Mesenchymal stem cell (in vitro differentiated cells and primary cell): Measurements from ENCODE around the gene TMOD2.

ENCODE experiments used
- DNase-seq: peaks from one replicate; pipeline ENCODE4 v3.0.0-alpha.2; 2013
- H2AFZ ChIP-seq: one replicate; pipeline ENCODE4 v1.6.1; 2013; ENCODE audit warnings: low read depth, mild to moderate bottlenecking, control low read depth, inconsistent platforms, low read length, moderate library complexity
- H2AK5ac ChIP-seq: 2 replicates; pipeline ENCODE4 v1.6.1; 2013; ENCODE audit warnings: low read length, moderate library complexity, mild to moderate bottlenecking, inconsistent platforms; ENCODE audit not compliant: severe bottlenecking
- H2BK120ac ChIP-seq: one replicate; pipeline ENCODE4 v1.6.1; 2013; ENCODE audit warnings: low read depth, mild to moderate bottlenecking, inconsistent platforms, low read length, moderate library complexity
- H2BK12ac ChIP-seq, 2 experiments: one replicate each; pipeline ENCODE4 v1.6.1; 2013; ENCODE audit warnings: inconsistent platforms in 2 of 2, low read length in 2 of 2, mild to moderate bottlenecking in 2 of 2, moderate library complexity in 2 of 2, control low read depth in 1 of 2
- H2BK15ac ChIP-seq: one replicate; pipeline ENCODE4 v1.6.1; 2013; ENCODE audit warnings: mild to moderate bottlenecking, low read depth, inconsistent platforms; ENCODE audit not compliant: poor library complexity, severe bottlenecking
- H2BK5ac ChIP-seq: 2 replicates; pipeline ENCODE4 v1.6.1; 2013; ENCODE audit warnings: low read depth, mild to moderate bottlenecking, low read length, control low read depth, inconsistent platforms; ENCODE audit not compliant: poor library complexity, severe bottlenecking
- H3K14ac ChIP-seq, 2 experiments: one replicate each; pipeline ENCODE4 v1.6.1; 2013; ENCODE audit warnings: inconsistent platforms in 2 of 2, low read length in 2 of 2, control low read depth in 1 of 2, mild to moderate bottlenecking in 1 of 2, moderate library complexity in 1 of 2
- H3K18ac ChIP-seq, 2 experiments: one replicate each; pipeline ENCODE4 v1.6.1; 2013; ENCODE audit warnings: inconsistent platforms in 2 of 2, low read length in 2 of 2, control low read depth in 1 of 2, low read depth in 1 of 2, mild to moderate bottlenecking in 1 of 2
- H3K23ac ChIP-seq, 2 experiments: one replicate each; pipeline ENCODE4 v1.6.1; 2013; ENCODE audit warnings: inconsistent platforms in 2 of 2, low read length in 2 of 2, mild to moderate bottlenecking in 2 of 2, moderate library complexity in 2 of 2, control low read depth in 1 of 2
- H3K27ac ChIP-seq: 2 replicates; pipeline ENCODE4 v1.5.1; 2013; ENCODE audit warnings: mild to moderate bottlenecking, moderate library complexity, low read length, control low read depth, inconsistent platforms; ENCODE audit not compliant: poor library complexity, severe bottlenecking
- H3K27me3 ChIP-seq, 2 experiments: 2 replicates each; pipeline versions ENCODE4 v1.6.1 to v1.7.0; 2013; ENCODE audit warnings: low read length in 2 of 2, mild to moderate bottlenecking in 2 of 2, moderate library complexity in 2 of 2, control low read depth in 1 of 2, inconsistent platforms in 1 of 2; ENCODE audit not compliant: control insufficient read depth in 1 of 2, insufficient read depth in 1 of 2
- H3K36me3 ChIP-seq, 2 experiments: 2 replicates each; pipeline versions ENCODE4 v1.6.1 to v1.7.0; 2013; ENCODE audit warnings: low read length in 2 of 2, control low read depth in 1 of 2, inconsistent platforms in 1 of 2, low read depth in 1 of 2, mild to moderate bottlenecking in 1 of 2; ENCODE audit not compliant: insufficient read depth in 2 of 2, control insufficient read depth in 1 of 2
- H3K4ac ChIP-seq, 2 experiments: one replicate each; pipeline ENCODE4 v1.6.1; 2013; ENCODE audit warnings: inconsistent platforms in 2 of 2, low read length in 2 of 2, mild to moderate bottlenecking in 2 of 2, moderate library complexity in 2 of 2, control low read depth in 1 of 2, low read depth in 1 of 2
- H3K4me1 ChIP-seq: 2 replicates; pipeline ENCODE4 v1.6.1; 2013; ENCODE audit warnings: low read depth, low read length, control low read depth; ENCODE audit not compliant: control insufficient read depth, insufficient read depth
- H3K4me2 ChIP-seq: 2 replicates; pipeline ENCODE4 v1.6.1; 2013; ENCODE audit warnings: low read length, mild to moderate bottlenecking, inconsistent platforms; ENCODE audit not compliant: poor library complexity, severe bottlenecking
- H3K4me3 ChIP-seq, 2 experiments: 2 replicates each; pipeline versions ENCODE4 v1.5.1 to v1.7.0; 2013; ENCODE audit warnings: low read length in 2 of 2, mild to moderate bottlenecking in 2 of 2, control low read depth in 1 of 2, low read depth in 1 of 2; ENCODE audit not compliant: insufficient read depth in 1 of 2
- H3K79me1 ChIP-seq: replicated peaks from 2 replicates; pipeline ENCODE4 v1.6.1; 2013; ENCODE audit warnings: mild to moderate bottlenecking, control low read depth, low read length, inconsistent platforms; ENCODE audit not compliant: poor library complexity, severe bottlenecking
- H3K9ac ChIP-seq: 2 replicates; pipeline ENCODE4 v1.7.0; 2013; ENCODE audit warnings: mild to moderate bottlenecking, low read length, moderate library complexity
- H3K9me3 ChIP-seq: 2 replicates; pipeline ENCODE4 v1.7.0; 2013; ENCODE audit warnings: mild to moderate bottlenecking, low read length; ENCODE audit not compliant: control insufficient read depth
- H4K8ac ChIP-seq: one replicate; pipeline ENCODE4 v1.6.1; 2013; ENCODE audit warnings: inconsistent platforms, mild to moderate bottlenecking, low read length, moderate library complexity
- H4K91ac ChIP-seq: one replicate; pipeline ENCODE4 v1.6.1; 2013; ENCODE audit warnings: mild to moderate bottlenecking, low read length, inconsistent platforms
- WGBS: methylation state at CpG from one replicate; pipeline ENCODE4 v1.1.7; 2013; ENCODE audit warnings: mixed read lengths; 5-methylcytosine and 5-hydroxymethylcytosine counted together

Gene TMOD2

GRCh38 chr15:51853998-51854397, 102.6 kb downstream of the TMOD2 start:
- H3K4me1 ChIP-seq, result peaks cover 2% of the 10 kb centered on the region
- H3K27me3 ChIP-seq, result no peaks in the 10 kb centered on the region
- no peak overlapping the region for H3K18ac ChIP-seq
- no peak overlapping the region for H4K8ac ChIP-seq
- H2BK120ac ChIP-seq, result no peak overlapping the region
- 79% methylated on average over 2 of the region's 2 CpGs for WGBS
- H3K14ac ChIP-seq, result no peak overlapping the region
- no peak overlapping the region for H2AK5ac ChIP-seq
- no peak overlapping the region for H3K27ac ChIP-seq
- H3K4me3 ChIP-seq, result no peak overlapping the region
- no peak overlapping the region for H2BK12ac ChIP-seq
- no peak overlapping the region for H3K4ac ChIP-seq
- no peak overlapping the region for H3K4me2 ChIP-seq
- no peak overlapping the region for H2BK5ac ChIP-seq
- no peaks in the 10 kb centered on the region for H3K9me3 ChIP-seq
- H3K23ac ChIP-seq, result no peak overlapping the region
- DNase-seq, result peak; percentile 58
- H2BK15ac ChIP-seq, result no peak overlapping the region
- H2AFZ ChIP-seq, result no peak overlapping the region
- no peak overlapping the region for H3K9ac ChIP-seq
- no peak overlapping the region for H4K91ac ChIP-seq
- peaks cover 14% of the 10 kb centered on the region for H3K79me1 ChIP-seq
- no peaks in the 10 kb centered on the region for H3K36me3 ChIP-seq

GRCh38 chr15:51855612-51856011, 104.2 kb downstream of the TMOD2 start:
- H3K23ac ChIP-seq, result no peak overlapping the region
- no peak overlapping the region for H2BK12ac ChIP-seq
- H3K18ac ChIP-seq, result no peak overlapping the region
- H3K4me3 ChIP-seq, result no peak overlapping the region
- peaks cover 2% of the 10 kb centered on the region for H3K4me1 ChIP-seq
- no peak overlapping the region for H2AFZ ChIP-seq
- no peak overlapping the region for H3K4ac ChIP-seq
- H3K9me3 ChIP-seq, result no peaks in the 10 kb centered on the region
- no peak overlapping the region for H3K4me2 ChIP-seq
- no peak for DNase-seq
- H4K91ac ChIP-seq, result no peak overlapping the region
- no peak overlapping the region for H2BK120ac ChIP-seq
- WGBS, result 89% methylated on average over 1 of the region's 1 CpG
- H3K27me3 ChIP-seq, result no peaks in the 10 kb centered on the region
- no peak overlapping the region for H4K8ac ChIP-seq
- H3K36me3 ChIP-seq, result peaks cover 0 to 5% of the 10 kb centered on the region in 2 experiments
- no peak overlapping the region for H3K14ac ChIP-seq
- H2AK5ac ChIP-seq, result no peak overlapping the region
- no peak overlapping the region for H2BK5ac ChIP-seq
- no peak overlapping the region for H2BK15ac ChIP-seq
- H3K79me1 ChIP-seq, result peaks cover 23% of the 10 kb centered on the region
- H3K9ac ChIP-seq, result no peak overlapping the region
- H3K27ac ChIP-seq, result no peak overlapping the region

- Histone ChIP-seq H4K8ac (no peak overlapping the region), H3K27ac (no peak overlapping the region), H2BK120ac (no peak overlapping the region), H3K4me2 (no peak overlapping the region), H2BK15ac (no peak overlapping the region), H3K9ac (no peak overlapping the region), H3K4me1 (peaks cover 2% of the 10 kb centered on the region), H3K79me1 (peaks cover 23% of the 10 kb centered on the region), H3K9me3 (no peaks in the 10 kb centered on the region), H3K18ac (no peak overlapping the region), H4K91ac (no peak overlapping the region), H3K4ac (no peak overlapping the region), H3K36me3 (peaks cover 0 to 5% of the 10 kb centered on the region in 2 experiments), H2AFZ (no peak overlapping the region), H3K27me3 (no peaks in the 10 kb centered on the region), H3K14ac (no peak overlapping the region), H2BK5ac (no peak overlapping the region), H3K23ac (no peak overlapping the region), H2AK5ac (no peak overlapping the region), H3K4me3 (no peak overlapping the region), H2BK12ac (no peak overlapping the region)
- DNase-seq, result peak; percentile 46
- WGBS, result 90% methylated on average over 3 of the region's 5 CpGs
Observed at GRCh38 chr15:51856714-51857380, 105.5 kb downstream of the TMOD2 start.

GRCh38 chr15:51861557-51862359, 110.4 kb downstream of the TMOD2 start:
- Histone ChIP-seq H2BK120ac (no peak overlapping the region), H3K14ac (no peak overlapping the region), H2BK12ac (no peak overlapping the region), H2BK5ac (no peak overlapping the region), H3K18ac (no peak overlapping the region), H3K4me2 (no peak overlapping the region), H3K4me1 (no peaks in the 10 kb centered on the region), H3K23ac (no peak overlapping the region), H2AK5ac (no peak overlapping the region), H2BK15ac (no peak overlapping the region), H3K27ac (no peak overlapping the region), H4K91ac (no peak overlapping the region), H3K27me3 (no peaks in the 10 kb centered on the region), H3K9me3 (no peaks in the 10 kb centered on the region), H3K4me3 (no peak overlapping the region), H3K9ac (no peak overlapping the region), H3K79me1 (peaks cover 46% of the 10 kb centered on the region), H4K8ac (no peak overlapping the region), H3K36me3 (peaks cover 2 to 42% of the 10 kb centered on the region in 2 experiments), H3K4ac (no peak overlapping the region), H2AFZ (no peak overlapping the region)
- WGBS, result 93% methylated on average over 10 of the region's 10 CpGs
- no peak for DNase-seq
